Activated gamma-delta T cell treated with anti-CD3 and anti-CD28 coated beads, Interleukin-2, amount 50 U/mL, for 16 hours (primary cell): ENCODE measurements around the gene ZCWPW1.
"Not testable (repeated sequence)": the region's sequence is repeated elsewhere in the genome, so short reads cannot be mapped to it uniquely, and the experiment has no call there.

ENCODE experiments used
- DNase-seq: peaks from one replicate; pipeline ENCODE4 v3.0.0-alpha.2; 2020; ENCODE audit warnings: low read depth

ZCWPW1 gene

GRCh38 chr7:100373261-100373831 is 55.2 kb downstream of the ZCWPW1 start, which contains the start of gene PILRA:
Gene PILRA, plus strand, starts transcription at chr7:100373487. Its CDS starts 170 bp downstream, at chr7:100373657.
- DNase-seq: no peak

GRCh38 chr7:100372694-100373093 is 55.8 kb downstream of the ZCWPW1 start:
- DNase-seq: no peak

DNA sequence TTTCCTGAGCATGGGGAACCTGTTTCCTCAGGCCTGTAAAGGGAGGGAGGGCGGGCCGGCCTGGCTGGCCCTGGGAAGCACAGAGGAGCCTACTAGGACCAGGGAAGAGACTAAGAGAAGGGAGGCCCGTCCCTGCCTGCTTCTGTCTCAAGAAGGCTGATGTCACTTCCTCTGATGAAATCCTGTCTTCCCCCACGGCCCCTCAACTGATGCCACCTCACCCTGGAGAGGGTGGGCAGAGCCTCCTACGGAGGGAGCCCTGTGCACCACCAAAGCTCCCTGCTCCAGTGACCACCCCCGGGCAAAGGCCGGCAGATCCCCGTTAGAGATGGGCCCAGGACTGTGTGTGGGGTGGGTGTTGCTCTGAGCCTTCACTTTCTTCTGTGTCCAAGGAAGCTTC is 56.2 kb downstream of the ZCWPW1 start:
- DNase-seq: no peak

- no peak for DNase-seq
Measured at GRCh38 chr7:100371561-100372171, 56.8 kb downstream of the ZCWPW1 start.

- no peak for DNase-seq
Measured at GRCh38 chr7:100370746-100371145, 57.8 kb downstream of the ZCWPW1 start.

DNA sequence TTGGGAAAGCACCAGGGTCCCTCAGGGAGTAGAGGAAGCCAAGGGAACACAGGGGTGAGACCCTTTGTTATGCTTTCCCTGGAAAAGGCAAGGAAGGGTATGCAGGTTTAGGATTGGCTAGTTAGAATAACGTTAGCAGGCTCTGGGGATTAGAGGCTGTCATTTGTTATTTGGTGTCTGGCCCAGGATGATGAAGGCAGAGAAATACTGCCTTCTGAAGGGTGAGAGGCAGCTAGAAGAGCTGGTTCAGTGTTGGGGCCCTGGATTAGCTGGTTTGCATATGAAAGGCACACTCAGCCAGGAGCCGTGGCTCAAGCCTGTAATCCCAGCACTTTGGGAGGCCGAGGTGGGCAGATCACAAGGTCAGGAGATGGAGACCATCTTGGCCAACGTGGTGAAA is 58.2 kb downstream of the ZCWPW1 start:
- no peak for DNase-seq

DNA sequence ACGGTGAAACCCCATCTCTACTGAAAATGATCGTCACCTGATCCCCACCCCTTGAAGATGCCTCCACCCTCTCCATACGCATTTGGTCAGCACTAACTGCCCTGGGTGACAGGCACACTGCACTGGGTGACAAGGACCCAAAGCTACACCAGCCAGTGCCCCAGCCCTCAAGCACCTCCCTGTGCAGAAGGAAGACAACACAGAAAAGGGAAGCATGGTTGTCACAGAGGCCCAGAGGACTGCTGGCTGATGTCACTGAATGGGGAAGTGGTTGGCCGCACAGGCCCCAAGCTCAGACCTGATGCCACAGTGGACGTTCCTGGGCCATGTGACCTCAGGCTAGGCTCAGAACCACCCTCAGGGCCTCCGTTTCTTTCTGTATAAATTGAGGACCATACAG is 59.4 kb downstream of the ZCWPW1 start:
- no peak for DNase-seq

DNA sequence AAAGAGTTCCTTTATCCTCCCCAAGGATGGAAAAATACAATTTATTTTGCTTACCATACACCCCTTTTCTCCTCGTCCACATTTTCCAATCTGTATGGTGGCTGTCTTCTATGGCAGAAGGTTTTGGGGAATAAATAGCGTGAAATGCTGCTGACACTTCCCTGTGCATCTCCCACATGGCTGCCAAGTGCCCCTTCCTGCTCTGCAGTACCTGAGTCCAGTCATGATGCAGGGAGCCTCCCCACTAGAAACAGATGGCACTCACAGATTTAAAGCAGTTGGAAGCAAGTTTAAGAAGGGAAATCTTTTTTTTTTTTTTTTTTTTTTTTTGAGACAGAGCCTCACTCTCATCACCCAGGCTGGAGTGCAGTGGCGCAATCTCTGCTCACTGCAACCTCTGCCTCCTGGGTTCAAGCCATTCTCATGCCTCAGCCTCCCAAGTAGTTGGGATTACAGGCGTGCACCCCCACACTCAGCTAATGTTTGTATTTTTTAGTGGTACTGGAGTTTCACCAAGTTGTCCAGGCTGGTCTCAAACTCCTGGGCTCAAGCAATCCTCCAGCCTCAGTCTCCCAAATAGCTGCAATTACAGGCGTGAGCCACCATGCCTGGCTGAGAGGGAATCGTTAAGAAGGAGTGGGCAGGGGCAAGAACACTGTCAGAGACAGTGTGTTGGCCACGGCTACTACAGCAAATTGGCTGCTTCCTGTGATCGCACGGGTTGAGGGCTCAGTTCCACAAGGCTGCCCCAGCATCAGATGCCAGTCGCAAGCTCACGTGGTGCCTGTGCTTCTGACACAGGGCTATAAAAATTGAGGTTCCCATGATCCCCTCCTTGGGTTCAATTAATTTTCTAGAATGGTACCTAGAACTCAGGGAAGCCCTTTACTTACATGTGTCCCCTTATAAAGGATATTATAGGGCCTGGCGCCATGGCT is 60.6 kb downstream of the ZCWPW1 start:
- DNase-seq: no peak

DNA sequence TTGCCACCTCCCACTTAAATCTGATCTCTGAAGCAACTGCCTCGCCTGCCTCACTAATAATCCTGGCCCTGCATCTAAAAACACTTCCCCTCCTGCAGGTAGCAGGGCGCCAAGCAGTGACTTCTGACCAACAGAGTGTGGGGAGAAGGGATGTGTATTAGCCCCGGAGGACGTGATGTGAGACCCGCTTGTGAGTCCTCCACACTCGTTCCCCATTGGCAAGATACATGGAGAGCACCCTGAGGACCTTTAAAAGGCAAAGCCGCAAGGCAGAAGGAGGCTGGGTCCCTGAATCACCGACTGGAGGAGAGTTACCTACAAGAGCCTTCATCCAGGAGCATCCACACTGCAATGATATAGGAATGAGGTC is 61.3 kb downstream of the ZCWPW1 start:
- DNase-seq: no peak

- no peak for DNase-seq
Measured at GRCh38 chr7:100366411-100367250, 61.9 kb downstream of the ZCWPW1 start.

- DNase-seq: not testable (repeated sequence)
Measured at GRCh38 chr7:100365998-100366367, 62.5 kb downstream of the ZCWPW1 start.

DNA sequence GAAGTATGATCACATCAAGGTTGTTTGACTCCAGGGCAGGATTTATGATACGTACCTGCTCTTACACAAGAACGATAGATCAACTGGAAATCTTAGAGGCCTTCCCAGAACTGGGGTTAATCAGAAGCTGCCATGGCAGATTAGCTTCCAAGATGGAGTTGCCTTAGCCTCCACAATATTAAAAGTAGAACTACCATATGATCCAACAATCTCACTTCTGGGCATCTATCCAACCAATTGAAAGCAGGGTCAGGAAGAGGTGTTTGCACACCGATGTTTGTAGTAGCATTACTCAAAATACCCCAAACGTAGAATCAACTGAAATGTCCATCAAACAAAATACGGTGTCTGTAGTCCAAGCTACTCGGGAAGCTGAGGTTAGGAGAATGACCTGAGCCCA is 64.0 kb downstream of the ZCWPW1 start:
- DNase-seq: no peak

GRCh38 chr7:100363797-100364196 is 64.7 kb downstream of the ZCWPW1 start:
- not testable (repeated sequence) for DNase-seq

GRCh38 chr7:100363098-100363497 is 65.4 kb downstream of the ZCWPW1 start:
- DNase-seq: no peak

GRCh38 chr7:100360135-100360854 is 68.2 kb downstream of the ZCWPW1 start:
- DNase-seq: no peak

DNA sequence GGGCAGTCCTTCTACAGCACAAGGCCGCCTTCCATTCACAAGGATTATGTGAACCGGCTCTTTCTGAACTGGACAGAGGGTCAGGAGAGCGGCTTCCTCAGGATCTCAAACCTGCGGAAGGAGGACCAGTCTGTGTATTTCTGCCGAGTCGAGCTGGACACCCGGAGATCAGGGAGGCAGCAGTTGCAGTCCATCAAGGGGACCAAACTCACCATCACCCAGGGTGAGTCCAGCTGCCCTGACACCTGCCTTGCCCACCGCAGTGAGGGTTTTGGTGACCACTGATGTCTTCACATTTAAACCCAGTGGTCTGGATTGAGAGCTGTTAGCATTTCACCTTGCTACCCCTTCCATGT is 69.7 kb downstream of the ZCWPW1 start:
- no peak for DNase-seq

- DNase-seq: no peak
Measured at GRCh38 chr7:100358027-100358856, 70.3 kb downstream of the ZCWPW1 start, which contains the start of gene PILRB. Gene PILRB, plus strand, starts transcription at chr7:100358117. Its CDS starts 186 bp downstream, at chr7:100358303.

DNA sequence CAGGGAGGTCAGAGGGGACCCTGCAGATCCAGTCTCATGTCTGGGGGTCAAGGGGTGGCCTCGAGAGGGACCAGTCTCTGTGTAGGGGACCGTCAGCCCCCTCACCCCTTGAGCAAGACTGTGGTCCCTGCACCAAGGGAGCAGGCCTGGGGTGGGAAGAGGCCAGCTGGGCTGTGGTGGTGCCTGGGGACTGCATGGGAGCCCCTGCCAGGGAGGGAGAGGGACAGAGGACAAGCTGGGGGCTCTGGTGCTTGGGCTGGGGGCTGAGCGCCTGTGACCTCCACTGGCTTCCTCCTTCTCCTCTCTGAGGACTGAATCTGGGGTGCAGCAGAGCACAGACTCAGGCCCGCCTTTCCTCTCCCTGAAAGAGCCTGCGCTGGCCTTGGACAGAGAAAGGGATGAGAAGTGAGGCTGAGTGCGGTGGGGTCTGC is 71.4 kb downstream of the ZCWPW1 start:
- DNase-seq: no peak

- no peak for DNase-seq
Measured at GRCh38 chr7:100356416-100357068, 72.0 kb downstream of the ZCWPW1 start.
